ENCODE data around the gene ABAT. TPM values are rescaled to one million over a fixed set of nuclear protein-coding genes. Genes with fewer than 3 reads are reported as not detected.
"Not testable (repeated sequence)": the region's sequence is repeated elsewhere in the genome, so short reads cannot be mapped to it uniquely, and the experiment has no call there.

The ABAT gene
- total RNA-seq, 4 donors from 2014 or later, result 8.3 to 33.5 (median 29.0) TPM

DNA sequence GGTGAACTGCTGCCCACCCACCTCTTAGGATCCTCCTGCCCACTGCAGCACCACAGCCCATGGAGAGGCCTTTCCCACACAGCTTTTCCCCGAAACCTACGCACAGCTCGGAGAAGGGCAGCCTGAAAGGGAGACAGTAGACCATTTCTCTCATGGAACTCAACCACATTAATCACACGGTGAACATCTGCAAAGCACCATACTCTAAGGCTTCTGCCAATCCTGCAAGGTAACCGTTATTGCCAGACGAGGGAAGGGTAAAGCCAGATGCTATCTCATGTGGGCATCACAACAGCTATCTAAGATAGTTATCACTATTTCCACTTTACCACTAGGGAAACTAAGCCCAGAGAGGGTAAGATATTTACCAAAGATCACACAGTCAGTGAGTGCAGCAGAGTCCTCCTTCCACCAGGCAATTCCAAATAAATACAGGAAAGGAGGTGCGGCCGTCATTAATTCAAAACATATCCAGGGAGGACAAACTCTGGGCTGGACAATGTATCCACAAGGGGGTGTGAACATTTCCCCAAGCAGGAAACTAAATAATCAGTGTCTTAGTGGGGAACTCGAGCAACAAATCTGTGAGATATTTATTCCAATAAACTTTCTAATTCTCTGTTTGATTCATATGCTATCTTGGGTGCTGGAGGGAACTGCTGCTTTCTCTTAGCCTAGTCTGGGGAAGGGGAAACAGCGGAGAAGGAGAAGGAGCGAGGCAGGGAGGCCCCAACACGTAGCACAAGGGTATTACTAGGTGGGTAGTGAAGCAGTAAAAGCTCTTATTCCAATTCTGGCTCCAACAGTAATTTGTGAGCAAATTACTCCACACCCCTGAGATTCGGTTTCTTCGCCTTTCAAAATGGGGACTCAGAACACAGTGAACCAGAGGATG, 122.3 kb downstream of the ABAT start:
- H3K27ac ChIP-seq, result peak overlapping the region; percentile 78 to 87 (median 82)
- no peak for DNase-seq
- peak overlapping the region; percentile 68 to 94 (median 87) for H3K4me3 ChIP-seq
- H3K4me1 ChIP-seq, result peaks cover 0 to 37% (median 12%) of the 10 kb centered on the region in 4 donors
- H3K27me3 ChIP-seq, result no peaks in the 10 kb centered on the region
- H3K9me3 ChIP-seq, result no peaks in the 10 kb centered on the region
- H3K36me3 ChIP-seq, result no peaks in the 10 kb centered on the region
- no peak for TF ChIP-seq POLR2A (IDR thresholded peaks at IDR 0.05)
- TF ChIP-seq, protein P1, sequence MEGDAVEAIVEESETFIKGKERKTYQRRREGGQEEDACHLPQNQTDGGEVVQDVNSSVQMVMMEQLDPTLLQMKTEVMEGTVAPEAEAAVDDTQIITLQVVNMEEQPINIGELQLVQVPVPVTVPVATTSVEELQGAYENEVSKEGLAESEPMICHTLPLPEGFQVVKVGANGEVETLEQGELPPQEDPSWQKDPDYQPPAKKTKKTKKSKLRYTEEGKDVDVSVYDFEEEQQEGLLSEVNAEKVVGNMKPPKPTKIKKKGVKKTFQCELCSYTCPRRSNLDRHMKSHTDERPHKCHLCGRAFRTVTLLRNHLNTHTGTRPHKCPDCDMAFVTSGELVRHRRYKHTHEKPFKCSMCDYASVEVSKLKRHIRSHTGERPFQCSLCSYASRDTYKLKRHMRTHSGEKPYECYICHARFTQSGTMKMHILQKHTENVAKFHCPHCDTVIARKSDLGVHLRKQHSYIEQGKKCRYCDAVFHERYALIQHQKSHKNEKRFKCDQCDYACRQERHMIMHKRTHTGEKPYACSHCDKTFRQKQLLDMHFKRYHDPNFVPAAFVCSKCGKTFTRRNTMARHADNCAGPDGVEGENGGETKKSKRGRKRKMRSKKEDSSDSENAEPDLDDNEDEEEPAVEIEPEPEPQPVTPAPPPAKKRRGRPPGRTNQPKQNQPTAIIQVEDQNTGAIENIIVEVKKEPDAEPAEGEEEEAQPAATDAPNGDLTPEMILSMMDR (IDR thresholded peaks at IDR 0.05), result no peak

DNA sequence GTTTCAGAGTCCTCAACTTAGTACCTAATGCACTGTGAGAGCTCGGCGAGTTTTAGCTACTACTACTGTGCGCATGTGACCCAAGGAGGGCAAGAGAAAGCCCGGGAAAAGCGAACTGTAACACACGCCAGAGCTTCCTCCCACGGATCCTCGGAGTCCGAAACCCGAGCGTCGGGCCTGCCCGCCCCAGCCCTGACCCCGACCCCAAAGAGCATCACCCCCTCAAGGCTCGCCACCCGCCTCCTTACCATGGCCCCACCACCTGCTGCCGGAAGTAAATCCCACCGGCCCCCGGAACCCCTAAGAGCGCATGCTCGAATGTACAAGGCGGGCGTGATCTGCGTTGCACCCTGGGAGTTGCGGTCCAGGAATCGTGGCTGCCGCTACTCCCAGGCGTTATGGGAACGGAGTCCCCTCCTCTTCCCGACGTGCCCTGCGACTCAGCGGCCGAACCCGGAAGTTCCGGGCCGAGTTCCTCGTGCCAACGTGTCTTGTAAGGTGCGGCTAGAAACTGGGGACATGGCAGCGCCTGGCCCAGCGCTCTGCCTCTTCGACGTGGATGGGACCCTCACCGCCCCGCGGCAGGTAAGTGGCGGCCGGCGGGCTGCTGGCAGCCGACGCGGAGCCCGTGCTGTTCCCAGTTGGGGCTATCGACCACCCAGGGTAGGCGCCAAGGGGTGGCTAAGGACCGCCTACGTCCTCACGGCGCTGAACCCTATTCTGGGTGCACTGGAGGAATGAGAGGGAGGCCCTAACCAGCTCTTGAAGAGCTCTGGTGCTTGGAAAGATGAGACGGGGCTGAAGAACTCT, 123.2 kb downstream of the ABAT start, which contains the start of the genes PMM2 and TMEM186:
Gene PMM2 (plus strand): TSS at position 476 of the 810 bp plus-strand sequence. CDS start 44 bp downstream, at position 520.
Gene TMEM186 (minus strand): TSS at position 276 of the 810 bp plus-strand sequence. CDS start 25 bp downstream, at position 251.
- peaks cover 0 to 37% (median 12%) of the 10 kb centered on the region in 4 donors for H3K4me1 ChIP-seq
- DNase-seq, result peak; percentile 96 to 98 (median 98)
- H3K9me3 ChIP-seq, result no peaks in the 10 kb centered on the region
- H3K4me3 ChIP-seq, result peak within 1 kb of the TSS; percentile 68 to 94 (median 87)
- H3K36me3 ChIP-seq, result peaks cover 0 to 8% (median 0%) of the 10 kb centered on the region in 3 donors
- peak within 1 kb of the TSS; percentile 78 to 87 (median 82) for H3K27ac ChIP-seq
- TF ChIP-seq POLR2A (IDR thresholded peaks at IDR 0.05), result peak; percentile 65 to 71
- TF ChIP-seq, protein P1 (IDR thresholded peaks at IDR 0.05), result peak in 3 of 6 experiments; percentile 7 to 10 (median 8)
- H3K27me3 ChIP-seq, result no peaks in the 10 kb centered on the region

DNA sequence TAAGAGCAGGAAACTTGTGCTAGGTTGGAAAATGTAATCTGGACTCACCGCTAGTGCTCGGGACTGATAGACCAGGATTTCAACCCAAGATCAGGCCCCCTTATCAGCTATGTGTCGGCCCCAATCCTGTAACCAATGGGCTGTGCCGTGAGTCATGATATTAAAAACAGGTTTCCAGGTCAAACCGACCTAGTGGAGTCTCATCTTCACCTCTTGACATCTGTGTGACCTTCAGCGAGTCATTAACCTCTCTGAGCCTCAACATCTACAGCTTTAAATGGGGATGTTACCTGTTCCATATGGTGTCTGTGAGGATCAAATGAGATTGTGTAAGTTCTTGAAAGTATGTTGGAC, 123.7 kb downstream of the ABAT start:
- Histone ChIP-seq H3K9me3 (no peaks in the 10 kb centered on the region), H3K36me3 (peaks cover 0 to 14% (median 0%) of the 10 kb centered on the region in 3 donors), H3K27ac (peak overlapping the region; percentile 78 to 87 (median 82)), H3K4me3 (peak overlapping the region; percentile 68 to 94 (median 87)), H3K27me3 (no peaks in the 10 kb centered on the region), H3K4me1 (peaks cover 0 to 37% (median 12%) of the 10 kb centered on the region in 4 donors)
- TF ChIP-seq POLR2A (IDR thresholded peaks at IDR 0.05), result no peak
- TF ChIP-seq, protein P1 (IDR thresholded peaks at IDR 0.05), result no peak
- DNase-seq, result no peak

DNA sequence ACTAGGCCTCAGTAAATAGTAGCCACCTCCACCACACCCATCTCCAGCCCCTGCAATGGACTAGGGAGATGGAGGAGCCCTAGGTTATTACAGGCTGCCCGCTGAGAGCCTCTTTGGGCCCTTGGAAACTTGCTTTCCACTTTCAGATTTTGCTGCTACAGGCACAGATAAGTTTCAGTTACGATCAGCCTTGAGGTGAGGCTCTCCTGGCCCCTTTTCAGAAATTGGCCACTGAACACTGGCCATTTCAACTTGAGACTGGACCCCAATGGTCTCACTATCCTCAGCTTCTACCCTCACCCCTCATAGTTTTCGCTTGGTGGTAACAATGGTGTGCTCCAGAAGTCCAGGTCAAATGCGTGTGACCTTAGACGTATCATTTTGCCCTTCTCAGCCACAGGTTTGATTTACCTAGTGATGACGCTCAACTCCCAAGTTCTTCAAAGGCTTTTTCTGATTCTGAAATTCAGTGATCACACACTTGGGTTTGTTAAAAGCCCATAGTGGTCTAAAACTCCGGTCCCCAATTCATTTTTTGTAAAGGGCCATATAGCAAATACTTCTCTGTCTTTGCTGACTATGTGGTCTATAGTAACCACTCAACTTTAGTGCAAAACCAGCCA, 124.2 kb downstream of the ABAT start:
- DNase-seq, result no peak
- TF ChIP-seq, protein P1 (IDR thresholded peaks at IDR 0.05), result no peak
- no peak for TF ChIP-seq POLR2A (IDR thresholded peaks at IDR 0.05)
- H3K4me1 ChIP-seq, result peaks cover 0 to 37% (median 12%) of the 10 kb centered on the region in 4 donors

DNA sequence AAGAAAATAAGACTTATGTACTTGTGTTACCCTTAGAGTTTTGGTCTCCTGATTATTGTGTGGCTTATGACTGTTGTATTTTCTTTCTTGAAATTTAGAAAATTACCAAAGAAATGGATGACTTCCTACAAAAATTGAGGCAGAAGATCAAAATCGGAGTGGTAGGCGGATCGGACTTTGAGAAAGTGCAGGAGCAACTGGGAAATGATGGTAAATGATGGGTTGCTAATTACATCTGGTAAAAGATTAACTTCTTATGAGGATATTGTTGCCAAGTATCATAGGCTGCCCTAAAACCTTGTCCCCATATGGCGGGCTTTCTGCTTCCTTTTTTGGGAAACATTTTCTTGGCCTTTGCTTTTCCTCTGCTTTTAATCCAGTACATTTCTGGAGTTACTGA, 127.3 kb downstream of the ABAT start:
- DNase-seq, result no peak
- TF ChIP-seq POLR2A (IDR thresholded peaks at IDR 0.05), result no peak
- TF ChIP-seq, protein P1 (IDR thresholded peaks at IDR 0.05), result no peak
- Histone ChIP-seq H3K27ac (peak overlapping the region in 1 of 4 donors; percentile 23), H3K4me3 (no peak overlapping the region), H3K27me3 (no peaks in the 10 kb centered on the region), H3K36me3 (peaks cover 0 to 50% (median 0%) of the 10 kb centered on the region in 3 donors), H3K9me3 (no peaks in the 10 kb centered on the region), H3K4me1 (peaks cover 0 to 27% (median 9%) of the 10 kb centered on the region in 4 donors)

More for the DNA sequence above, 124.2 kb downstream of the ABAT start:
- Histone ChIP-seq H3K27me3 (no peaks in the 10 kb centered on the region), H3K9me3 (no peaks in the 10 kb centered on the region), H3K36me3 (peaks cover 0 to 19% (median 0%) of the 10 kb centered on the region in 3 donors), H3K27ac (peak overlapping the region; percentile 78 to 87 (median 82)), H3K4me3 (peak overlapping the region; percentile 68 to 94 (median 87))

DNA sequence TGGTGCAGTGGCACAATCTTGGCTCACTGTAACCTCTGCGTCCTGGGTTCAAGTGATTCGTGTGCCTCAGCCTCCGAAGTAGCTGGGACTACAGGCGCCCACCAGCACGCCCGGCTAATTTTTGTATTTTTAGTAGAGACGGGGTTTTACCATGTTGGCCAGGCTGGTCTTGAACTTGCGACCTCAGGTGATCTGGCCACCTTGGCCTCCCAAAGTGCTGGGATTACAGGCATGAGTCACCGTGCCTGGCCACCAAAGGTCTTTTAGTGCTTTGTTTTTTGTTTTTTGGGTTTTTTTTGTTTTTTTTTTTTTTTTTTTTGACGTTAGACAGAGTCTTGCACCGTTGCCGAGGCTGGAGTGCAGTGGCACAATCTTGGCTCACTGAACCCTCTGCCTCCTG, 129.3 kb downstream of the ABAT start:
- H3K27ac ChIP-seq, H3K4me3 ChIP-seq, DNase-seq, H3K9me3 ChIP-seq, H3K27me3 ChIP-seq: not testable (repeated sequence)
- Histone ChIP-seq H3K36me3 (peaks cover 0 to 69% (median 0%) of the 10 kb centered on the region in 3 donors), H3K4me1 (peaks cover 0 to 16% (median 5%) of the 10 kb centered on the region in 4 donors)

Data from Peyer's patch (tissue), 4 donors.